ENCODE data around the gene OR12D3. TPM values are rescaled to one million over a fixed set of nuclear protein-coding genes. Genes with fewer than 3 reads are reported as not detected.

The OR12D3 gene
- total RNA-seq, 6 donors from 2014 or later = not detected

- Histone ChIP-seq H3K36me3 (no peaks in the 10 kb centered on the region), H3K27me3 (no peaks in the 10 kb centered on the region), H3K9me3 (peaks cover 0 to 2% (median 0%) of the 10 kb centered on the region in 4 donors), H3K4me3 (no peak overlapping the region), H3K4me1 (no peaks in the 10 kb centered on the region), H3K27ac (no peak overlapping the region)
- DNase-seq (no peak), ATAC-seq (ENCODE audit: low FRiP score in 2 of 2) (no peak)
- no peak for TF ChIP-seq EP300 (IDR thresholded peaks at IDR 0.05)
- 41 to 96% methylated on average over 1 of the region's 1 CpG for WGBS, 2 donors
Observed at GRCh38 chr6:29403801-29404200, 28.7 kb upstream of the OR12D3 start.

DNA sequence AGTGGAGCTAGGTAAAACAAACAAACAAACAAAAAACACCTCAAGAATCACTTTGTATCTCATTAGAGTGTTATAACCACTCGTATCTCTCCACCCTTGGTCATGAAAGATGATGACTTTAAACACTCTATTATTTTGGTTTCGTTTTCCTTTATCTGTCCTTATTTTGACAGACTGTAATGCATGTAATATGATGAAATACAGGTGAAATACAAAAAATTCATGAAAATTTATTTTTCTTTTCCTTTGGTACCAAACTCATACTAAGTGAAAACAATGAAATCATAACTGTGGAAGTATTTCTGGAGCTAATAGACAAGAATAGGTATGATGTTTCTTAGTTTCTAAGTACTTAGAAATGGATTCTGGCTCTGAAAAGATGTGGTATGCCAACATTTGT is 24.4 kb upstream of the OR12D3 start:
- H3K9me3 ChIP-seq = no peaks in the 10 kb centered on the region
- ATAC-seq (ENCODE audit: low FRiP score in 2 of 2) (no peak), DNase-seq (no peak)
- no peak overlapping the region for H3K27ac ChIP-seq
- TF ChIP-seq EP300 (IDR thresholded peaks at IDR 0.05) (no peak), POLR2A (IDR thresholded peaks at IDR 0.05) (no peak), POLR2AphosphoS5 (IDR thresholded peaks at IDR 0.05) (no peak)
- TF ChIP-seq, protein P1, sequence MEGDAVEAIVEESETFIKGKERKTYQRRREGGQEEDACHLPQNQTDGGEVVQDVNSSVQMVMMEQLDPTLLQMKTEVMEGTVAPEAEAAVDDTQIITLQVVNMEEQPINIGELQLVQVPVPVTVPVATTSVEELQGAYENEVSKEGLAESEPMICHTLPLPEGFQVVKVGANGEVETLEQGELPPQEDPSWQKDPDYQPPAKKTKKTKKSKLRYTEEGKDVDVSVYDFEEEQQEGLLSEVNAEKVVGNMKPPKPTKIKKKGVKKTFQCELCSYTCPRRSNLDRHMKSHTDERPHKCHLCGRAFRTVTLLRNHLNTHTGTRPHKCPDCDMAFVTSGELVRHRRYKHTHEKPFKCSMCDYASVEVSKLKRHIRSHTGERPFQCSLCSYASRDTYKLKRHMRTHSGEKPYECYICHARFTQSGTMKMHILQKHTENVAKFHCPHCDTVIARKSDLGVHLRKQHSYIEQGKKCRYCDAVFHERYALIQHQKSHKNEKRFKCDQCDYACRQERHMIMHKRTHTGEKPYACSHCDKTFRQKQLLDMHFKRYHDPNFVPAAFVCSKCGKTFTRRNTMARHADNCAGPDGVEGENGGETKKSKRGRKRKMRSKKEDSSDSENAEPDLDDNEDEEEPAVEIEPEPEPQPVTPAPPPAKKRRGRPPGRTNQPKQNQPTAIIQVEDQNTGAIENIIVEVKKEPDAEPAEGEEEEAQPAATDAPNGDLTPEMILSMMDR (IDR thresholded peaks at IDR 0.05) = no peak
- 79 to 84% methylated on average over 2 of the region's 2 CpGs for WGBS, 2 donors
- no peaks in the 10 kb centered on the region for H3K27me3 ChIP-seq
- H3K36me3 ChIP-seq = no peaks in the 10 kb centered on the region
- H3K4me1 ChIP-seq = no peaks in the 10 kb centered on the region
- no peak overlapping the region for H3K4me3 ChIP-seq

DNA sequence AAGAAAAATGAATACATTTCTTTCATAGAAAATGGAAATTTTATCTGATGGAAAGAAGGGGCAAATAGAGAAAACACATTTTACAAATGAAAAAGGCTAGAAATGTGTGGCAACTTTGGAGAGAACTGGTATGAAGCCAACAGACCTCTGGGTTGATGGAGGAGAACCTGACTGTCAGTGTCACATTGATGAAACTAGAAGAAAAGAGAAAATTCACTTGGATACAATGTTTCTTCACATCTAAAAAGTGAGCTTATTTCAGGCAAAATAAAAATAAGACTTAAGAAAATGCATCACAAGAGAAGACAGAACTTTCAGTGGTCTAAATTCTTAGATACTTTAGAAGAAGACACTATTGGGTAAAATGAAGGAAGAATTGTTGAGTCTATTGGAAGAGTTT is 20.2 kb upstream of the OR12D3 start, which contains the start of gene OR12D2:
Gene OR12D2 (plus strand): TSS at position 301 of the 400 bp plus-strand sequence. CDS start 1,069 bp downstream, outside the sequence.
- TF ChIP-seq POLR2AphosphoS5 (IDR thresholded peaks at IDR 0.05) (no peak), POLR2A (IDR thresholded peaks at IDR 0.05) (no peak), EP300 (IDR thresholded peaks at IDR 0.05) (no peak)
- TF ChIP-seq, protein P1 (IDR thresholded peaks at IDR 0.05) = no peak
- ATAC-seq (ENCODE audit: low FRiP score in 2 of 2) = no peak
- H3K4me1 ChIP-seq = no peaks in the 10 kb centered on the region

DNA sequence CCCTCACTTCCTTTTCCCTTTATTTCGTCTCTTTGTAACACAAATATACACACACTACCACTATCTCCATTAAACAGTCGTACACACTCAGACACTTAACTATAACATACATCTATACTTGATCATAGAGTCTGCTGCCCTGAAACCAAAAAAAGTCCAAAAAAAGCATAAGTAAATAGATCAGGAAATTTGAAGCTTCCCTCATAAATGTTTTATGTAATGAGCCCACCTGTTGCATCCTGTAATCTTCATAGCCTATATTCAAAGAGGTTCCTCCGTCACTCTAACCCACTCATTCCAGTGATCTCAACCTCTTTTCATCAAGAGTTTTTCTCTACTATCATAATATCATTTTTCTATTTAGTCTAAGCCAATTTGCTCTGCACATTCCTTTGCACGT is 13.4 kb upstream of the OR12D3 start:
- no peaks in the 10 kb centered on the region for H3K36me3 ChIP-seq
- H3K27me3 ChIP-seq = no peaks in the 10 kb centered on the region
- no peak overlapping the region for H3K27ac ChIP-seq
- no peak for DNase-seq
- H3K9me3 ChIP-seq = no peaks in the 10 kb centered on the region
- ATAC-seq (ENCODE audit: low FRiP score in 2 of 2) = no peak
- 51 to 64% methylated on average over 4 of the region's 4 CpGs for WGBS, 2 donors
- TF ChIP-seq POLR2AphosphoS5 (IDR thresholded peaks at IDR 0.05) (no peak), POLR2A (IDR thresholded peaks at IDR 0.05) (no peak), EP300 (IDR thresholded peaks at IDR 0.05) (no peak)
- TF ChIP-seq, protein P1 (IDR thresholded peaks at IDR 0.05) = no peak
- no peaks in the 10 kb centered on the region for H3K4me1 ChIP-seq
- H3K4me3 ChIP-seq = no peak overlapping the region

More for the DNA sequence above, 20.2 kb upstream of the OR12D3 start, which contains the start of gene OR12D2:
- Histone ChIP-seq H3K36me3 (no peaks in the 10 kb centered on the region), H3K27me3 (no peaks in the 10 kb centered on the region), H3K4me3 (no peak within 1 kb of the TSS), H3K27ac (no peak within 1 kb of the TSS), H3K9me3 (no peaks in the 10 kb centered on the region)
- DNase-seq = no peak

DNA sequence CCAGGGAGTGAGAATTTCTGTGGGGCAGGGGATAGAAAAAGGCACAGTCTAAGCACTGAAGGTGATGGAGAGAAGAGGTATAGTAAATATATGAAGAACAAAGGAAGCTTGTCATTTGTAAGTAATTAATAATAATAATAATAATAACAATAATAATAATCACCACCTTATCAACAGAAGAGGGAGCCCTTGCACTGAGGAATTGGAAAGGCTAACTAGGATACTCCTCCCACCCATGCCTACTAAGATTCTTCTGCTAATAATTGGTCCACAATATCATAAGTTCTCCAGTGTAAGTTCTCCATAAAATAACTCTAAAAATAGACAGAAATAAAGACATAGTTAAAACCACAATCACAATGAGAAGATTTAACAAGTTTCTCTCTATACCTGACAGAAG is 912 bp upstream of the OR12D3 start:
- no peak for TF ChIP-seq POLR2A (IDR thresholded peaks at IDR 0.05)
- TF ChIP-seq, protein P1 (IDR thresholded peaks at IDR 0.05) = no peak
- TF ChIP-seq EP300 (IDR thresholded peaks at IDR 0.05) = no peak
- no peak for TF ChIP-seq POLR2AphosphoS5 (IDR thresholded peaks at IDR 0.05)
- no peak overlapping the region for H3K27ac ChIP-seq
- no peaks in the 10 kb centered on the region for H3K36me3 ChIP-seq
- H3K27me3 ChIP-seq = no peaks in the 10 kb centered on the region
- no peaks in the 10 kb centered on the region for H3K4me1 ChIP-seq
- ATAC-seq (ENCODE audit: low FRiP score in 2 of 2) (no peak), DNase-seq (no peak)
- no peaks in the 10 kb centered on the region for H3K9me3 ChIP-seq
- no peak overlapping the region for H3K4me3 ChIP-seq
